ENCODE results near the gene SPATA13. TPM values are rescaled to one million over a fixed set of nuclear protein-coding genes. Genes with fewer than 3 reads are reported as not detected.

The SPATA13 gene
- total RNA-seq, 1 experiment from 2014 or later: 14.1 TPM

DNA sequence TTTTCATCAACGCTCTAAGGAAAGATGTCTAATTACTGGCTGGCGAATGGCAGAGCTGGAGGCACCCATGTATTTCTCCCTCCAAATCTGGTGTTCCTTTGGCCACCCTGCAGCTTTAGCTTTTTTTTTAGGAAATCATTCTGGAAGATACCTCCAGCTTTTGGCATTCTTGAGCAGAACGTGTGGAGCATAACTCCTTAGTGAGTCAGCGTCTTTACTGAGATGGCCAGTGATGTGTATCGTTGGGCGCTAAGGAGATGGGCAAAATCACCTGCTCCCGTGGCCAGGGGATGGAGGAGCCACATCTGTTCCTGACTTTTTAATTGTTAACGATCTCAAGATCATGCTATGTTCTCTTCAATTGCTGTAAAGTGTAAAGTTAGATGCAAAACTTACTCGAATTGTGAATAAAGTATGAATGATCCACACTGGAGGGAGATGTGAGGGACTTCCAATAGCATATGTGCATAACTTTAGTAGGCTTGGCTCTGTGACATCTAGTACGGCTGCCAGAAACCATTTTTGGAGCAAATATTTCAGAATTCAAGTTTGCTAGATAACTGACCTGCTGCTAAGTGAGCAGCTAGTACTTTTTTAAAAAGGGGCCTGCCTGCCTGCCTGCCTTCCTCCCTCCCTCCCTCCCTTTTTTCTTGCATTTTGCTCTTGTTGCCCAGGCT, 124.5 kb downstream of the SPATA13 start:
- Histone ChIP-seq H3K18ac (ENCODE audit: insufficient read length, low read depth, low read length) (no peak overlapping the region), H3K9ac (ENCODE audit: extremely low read depth, insufficient read length, low read length) (no peak overlapping the region), H3K4me1 (ENCODE audit: insufficient read depth, low read length) (no peaks in the 10 kb centered on the region), H3K9me3 (ENCODE audit: control insufficient read depth, low read depth, low read length) (no peaks in the 10 kb centered on the region), H3K23ac (ENCODE audit: insufficient read length, low read depth, low read length) (no peak overlapping the region), H2BK20ac (ENCODE audit: low read depth, low read length, poor library complexity, severe bottlenecking) (no peak overlapping the region), H3K14ac (ENCODE audit: insufficient read depth, low read length) (no peak overlapping the region), H3K4me2 (ENCODE audit: insufficient read depth, insufficient read length, low read length) (no peak overlapping the region), H2AK5ac (ENCODE audit: insufficient read length, low read length) (no peak overlapping the region), H4K8ac (replicated peaks; ENCODE audit: insufficient read length, low read depth, low read length) (no peak overlapping the region), H3K79me1 (ENCODE audit: insufficient read depth, low read depth, low read length, poor library complexity, severe bottlenecking) (no peaks in the 10 kb centered on the region), H3K27ac (ENCODE audit: insufficient read length, low read depth, low read length) (no peak overlapping the region), H2BK15ac (ENCODE audit: low read depth, low read length) (no peak overlapping the region), H3T11ph (ENCODE audit: low read length) (no peak overlapping the region), H4K5ac (ENCODE audit: insufficient read length, low read depth, low read length) (no peak overlapping the region), H3K4ac (ENCODE audit: low read depth, low read length) (no peak overlapping the region), H4K20me1 (ENCODE audit: control insufficient read depth, insufficient read depth, insufficient read length) (no peaks in the 10 kb centered on the region), H2AFZ (ENCODE audit: low read length) (no peak overlapping the region), H2BK12ac (ENCODE audit: insufficient read length, low read depth, low read length) (no peak overlapping the region), H3K27me3 (ENCODE audit: insufficient read depth, low read length) (no peaks in the 10 kb centered on the region), H3K56ac (ENCODE audit: insufficient read length, low read depth, low read length) (no peak overlapping the region), H2BK5ac (ENCODE audit: insufficient read length, low read length) (no peak overlapping the region), H3K79me2 (ENCODE audit: insufficient read depth, low read length) (no peaks in the 10 kb centered on the region), H3K23me2 (ENCODE audit: insufficient read length, low read depth, low read length, poor library complexity, severe bottlenecking) (no peaks in the 10 kb centered on the region), H2BK120ac (ENCODE audit: low read depth, low read length, poor library complexity, severe bottlenecking) (no peak overlapping the region), H4K91ac (ENCODE audit: insufficient read length, low read depth, low read length) (no peak overlapping the region)
- Mint-ChIP-seq H3K27me3 (ENCODE audit: low read depth) (no peaks in the 10 kb centered on the region), H3K4me1 (no peaks in the 10 kb centered on the region), H3K36me3 (ENCODE audit: insufficient read depth in 1 of 3, low read depth in 3 of 3) (peaks cover 9 to 21% (median 14%) of the 10 kb centered on the region in 3 experiments; a peak in 6 of 7 replicates), H3K27ac (peak overlapping the region in 2 of 3 experiments; percentile 2 to 6; a peak in 1 of 7 replicates), H3K4me3 (no peak overlapping the region), H3K9me3 (no peaks in the 10 kb centered on the region)
- no peak for DNase-seq
- TF ChIP-seq CTCF (conservative IDR thresholded peaks at IDR 0.05): no peak
- no CpG with 5 or more reads among the region's 10 CpGs for WGBS (ENCODE audit: extremely low coverage, insufficient read length, low lambda C conversion rate)

Measured in H9 (cell line).